NOMO-1 treated with dmso at 0.1 percent for 144 hours (cell line): ENCODE data around the gene SMIM14.
"Not testable (repeated sequence)": the region's sequence is repeated elsewhere in the genome, so short reads cannot be mapped to it uniquely, and the experiment has no call there.

ENCODE experiments used
- DNase-seq: peaks from one replicate; lab custom pipeline; 2025; ENCODE audit not compliant: unreplicated experiment; lab: John Stamatoyannopoulos, UW

SMIM14 gene

DNA sequence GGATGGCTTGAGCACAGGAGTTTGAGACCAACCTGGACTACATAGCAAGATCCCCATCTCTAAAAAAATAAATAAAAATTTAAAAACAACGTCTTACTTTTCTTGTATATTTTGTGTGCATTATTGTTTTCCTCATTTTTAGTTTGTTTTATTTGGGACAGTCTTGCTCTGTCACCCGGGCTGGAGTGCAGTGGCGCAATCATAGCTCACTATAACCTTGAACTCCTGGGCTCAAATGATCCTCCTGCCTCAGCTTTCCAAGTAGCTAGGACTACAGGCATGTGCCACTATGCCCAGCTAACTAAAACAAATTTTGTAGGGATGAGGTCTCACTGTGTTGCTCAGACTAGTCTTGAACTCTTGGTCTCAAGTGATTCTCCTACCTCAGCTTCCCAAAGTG lies 9.5 kb upstream of the SMIM14 start:
- no peak for DNase-seq

DNA sequence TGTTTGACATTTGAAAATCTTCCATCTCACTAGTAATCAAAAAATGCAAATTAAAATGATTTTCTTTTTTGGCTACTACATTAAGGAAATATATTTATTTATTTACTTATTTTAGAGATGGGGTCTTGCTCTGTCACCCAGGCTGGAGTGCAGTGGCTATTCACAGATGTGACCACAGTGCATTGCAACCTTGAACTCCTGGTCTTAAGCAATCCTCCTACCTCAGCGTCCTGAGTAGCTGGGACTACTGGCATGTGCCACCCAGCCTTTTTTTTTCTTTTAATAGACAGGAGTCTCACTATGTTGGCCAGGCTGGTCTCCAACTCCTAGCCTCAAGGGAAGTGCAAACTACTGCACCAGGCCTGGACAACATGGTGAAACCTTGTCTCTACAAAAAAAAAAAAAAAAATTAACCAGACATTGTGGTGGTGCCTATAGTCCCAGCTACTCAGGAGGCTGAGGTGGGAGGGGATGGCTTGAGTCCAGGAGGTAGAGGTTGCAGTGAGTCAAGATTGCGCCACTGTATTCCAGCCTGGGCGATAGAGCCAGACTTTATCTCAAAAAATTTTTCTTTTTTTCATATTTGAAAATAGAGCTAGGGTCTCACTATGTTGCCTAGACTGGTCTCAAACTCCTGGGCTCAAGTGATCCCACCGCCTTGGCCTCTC lies 4.4 kb upstream of the SMIM14 start:
- DNase-seq, result no peak

DNA sequence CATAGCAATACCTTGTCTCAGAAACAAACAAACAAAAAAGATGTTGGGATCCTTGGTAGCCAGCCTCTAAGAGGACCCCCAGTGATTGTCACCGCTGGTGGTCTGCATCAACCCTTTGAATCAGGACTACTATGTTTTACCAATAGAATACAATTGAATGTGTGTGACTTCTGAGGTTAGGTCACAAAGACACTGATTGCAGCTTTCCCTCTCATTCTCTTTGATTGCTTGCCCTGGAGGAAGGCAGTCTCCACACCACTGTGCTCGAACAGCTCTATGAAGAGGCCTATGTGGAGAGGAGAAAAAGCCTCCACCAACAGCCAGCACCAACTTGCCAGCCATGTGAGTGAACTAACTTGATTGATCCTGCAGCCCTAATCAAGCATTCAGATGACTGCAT lies 2.8 kb upstream of the SMIM14 start:
- no peak for DNase-seq

DNA sequence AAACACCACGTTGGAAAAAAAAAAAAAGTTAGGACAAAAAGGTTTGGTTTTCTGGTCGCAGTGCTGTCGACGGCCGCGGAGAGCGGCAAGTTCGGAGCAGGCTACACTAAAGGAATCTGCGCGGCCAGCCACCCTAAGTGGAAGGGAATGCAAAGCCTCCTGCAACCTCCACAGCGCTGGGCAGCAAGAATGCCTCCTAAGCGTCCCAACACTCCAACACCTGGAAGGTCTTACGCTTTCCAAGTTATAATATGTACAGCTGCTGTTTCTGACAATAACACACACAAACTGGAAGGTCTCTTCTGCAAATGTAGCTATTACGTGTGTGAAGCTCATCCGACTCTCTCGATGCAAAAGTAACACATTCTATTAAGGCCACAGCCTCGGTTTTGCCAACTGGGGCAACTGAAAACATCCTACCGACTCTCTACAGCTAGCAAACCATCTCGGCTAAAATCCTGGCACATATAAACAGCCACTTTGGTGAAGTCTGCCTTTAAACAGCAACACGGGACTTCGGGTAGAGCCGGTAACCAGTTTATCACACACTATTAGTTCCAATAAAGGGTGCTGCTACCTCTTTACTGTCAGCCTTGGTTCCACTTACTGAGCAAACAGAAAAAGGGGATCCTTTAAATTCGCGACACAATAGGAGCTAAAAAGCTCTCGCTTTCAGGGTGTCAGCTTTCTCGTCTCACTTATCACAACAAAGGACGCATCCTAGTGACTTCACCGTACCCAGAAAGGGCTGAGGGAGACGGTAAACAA lies 895 bp downstream of the SMIM14 start:
- peak; percentile 21 for DNase-seq

DNA sequence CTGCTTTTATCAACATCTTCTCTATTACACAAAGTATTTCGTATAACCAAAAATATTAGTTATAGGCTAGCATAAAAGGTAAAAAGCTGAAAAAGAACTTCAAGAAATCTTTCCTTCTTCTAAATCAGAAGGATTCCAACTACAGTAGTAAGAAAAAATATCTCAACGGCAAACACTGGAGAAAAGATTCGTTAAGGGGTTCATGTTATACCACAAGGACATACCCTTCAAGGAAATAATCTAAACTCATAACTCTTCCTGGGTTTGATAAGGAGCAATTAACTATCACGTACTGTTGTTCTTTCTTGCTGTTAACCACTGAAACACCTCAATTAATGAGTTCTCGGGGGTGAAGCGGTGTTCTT lies 1.5 kb downstream of the SMIM14 start:
- no peak for DNase-seq

DNA sequence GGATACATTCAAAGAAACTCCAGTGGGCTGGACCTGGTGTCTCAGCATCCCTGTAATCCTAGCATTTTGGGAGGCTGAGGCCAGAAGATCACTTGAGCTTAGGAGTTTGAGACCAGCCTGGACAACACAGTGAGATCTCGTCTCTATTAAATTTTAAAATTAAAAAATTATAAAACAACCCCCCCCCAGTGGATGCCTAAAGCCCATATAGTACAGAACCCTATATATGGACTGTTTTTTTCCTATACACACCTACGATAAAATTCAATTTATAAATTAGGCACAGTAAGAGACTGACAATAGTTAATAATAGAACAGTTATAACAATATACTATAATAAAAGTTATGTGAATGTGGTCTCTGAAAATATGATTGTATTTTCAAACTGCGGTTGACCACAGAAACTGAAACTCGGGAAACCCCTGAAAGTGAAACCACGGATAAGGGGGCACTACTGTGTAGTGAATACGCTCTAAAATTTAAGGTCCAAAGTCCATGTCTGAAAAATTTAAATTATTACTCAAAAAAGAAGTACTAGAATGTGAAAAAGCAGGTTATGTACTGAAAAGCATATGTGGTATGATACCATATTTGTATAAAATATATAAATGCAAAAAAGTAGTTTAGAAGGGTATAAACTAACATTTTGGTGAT lies 2.0 kb downstream of the SMIM14 start:
- no peak for DNase-seq

DNA sequence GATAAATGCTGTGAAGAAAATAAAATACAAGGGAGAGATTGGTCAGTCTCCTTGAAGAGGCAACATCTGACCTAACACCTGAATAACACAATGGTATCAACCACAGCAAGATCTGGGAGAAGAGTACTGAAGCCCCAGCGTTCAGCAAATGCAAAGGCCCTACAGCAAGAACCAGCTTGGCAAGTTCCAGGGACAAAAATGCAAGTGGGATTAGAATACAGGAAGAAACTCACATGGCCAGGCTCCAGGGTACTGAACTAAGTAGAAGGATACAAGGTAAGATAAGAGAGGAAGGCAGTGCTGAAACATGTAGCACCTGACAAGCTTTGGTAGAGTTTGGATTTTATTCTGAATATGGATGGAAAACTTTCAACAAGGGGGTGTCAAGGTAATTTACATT lies 3.6 kb downstream of the SMIM14 start:
- DNase-seq, result no peak

DNA sequence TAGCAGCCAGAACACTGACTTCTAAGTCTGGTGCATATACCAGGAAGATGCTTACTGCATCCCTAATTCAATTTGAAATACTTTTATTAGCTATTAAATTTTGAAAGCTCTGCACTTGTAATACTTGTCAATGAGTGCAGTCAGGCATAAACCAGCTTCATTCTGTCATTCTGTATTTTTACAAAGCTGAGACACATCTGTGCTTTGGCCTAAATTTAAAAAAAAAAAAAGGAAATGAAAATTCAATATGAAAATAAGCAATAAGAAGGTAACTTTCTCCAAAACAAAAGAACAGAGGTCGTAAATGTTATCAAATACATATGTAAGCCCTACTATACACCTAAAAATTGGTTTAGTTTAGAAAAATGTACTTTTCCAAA lies 7.0 kb downstream of the SMIM14 start:
- DNase-seq, result no peak

DNA sequence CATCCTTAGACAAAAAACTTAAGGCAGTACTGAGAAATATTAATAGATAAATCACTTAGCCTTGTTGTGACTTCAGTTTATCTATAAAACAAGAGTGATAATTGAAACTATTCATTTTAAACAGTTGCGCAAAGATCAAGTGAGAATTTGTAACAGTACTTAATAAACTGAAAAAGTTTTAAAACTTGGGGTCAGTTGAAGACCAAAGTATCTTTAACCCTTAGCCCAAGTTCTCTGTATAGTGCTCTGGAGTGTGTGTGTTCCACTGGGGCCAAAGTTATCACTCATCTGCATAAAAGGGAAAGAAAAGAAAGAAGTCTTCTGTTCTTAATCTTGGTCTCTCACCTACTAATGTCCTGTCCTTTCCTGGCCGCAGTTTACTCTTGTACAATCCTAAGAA lies 11.3 kb downstream of the SMIM14 start:
- no peak for DNase-seq

DNA sequence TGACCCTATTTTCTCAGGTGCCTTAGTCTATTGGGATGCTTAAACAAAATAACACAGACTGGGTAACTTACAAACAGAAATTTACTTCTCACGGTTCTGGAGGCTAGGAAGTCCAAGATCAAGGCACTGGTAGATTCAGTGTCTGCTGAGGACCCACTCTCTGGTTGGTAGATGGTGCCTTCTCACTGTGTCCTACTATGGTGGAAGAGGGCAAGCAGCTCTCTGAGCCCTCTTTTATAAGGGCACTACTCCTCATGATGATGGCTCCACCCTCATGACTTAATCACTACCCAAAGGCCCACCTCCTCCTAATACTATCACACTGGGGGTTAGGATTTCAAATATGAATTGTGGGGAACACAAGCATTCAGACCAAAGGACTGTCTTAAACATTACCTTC lies 11.8 kb downstream of the SMIM14 start:
- DNase-seq, result no peak

DNA sequence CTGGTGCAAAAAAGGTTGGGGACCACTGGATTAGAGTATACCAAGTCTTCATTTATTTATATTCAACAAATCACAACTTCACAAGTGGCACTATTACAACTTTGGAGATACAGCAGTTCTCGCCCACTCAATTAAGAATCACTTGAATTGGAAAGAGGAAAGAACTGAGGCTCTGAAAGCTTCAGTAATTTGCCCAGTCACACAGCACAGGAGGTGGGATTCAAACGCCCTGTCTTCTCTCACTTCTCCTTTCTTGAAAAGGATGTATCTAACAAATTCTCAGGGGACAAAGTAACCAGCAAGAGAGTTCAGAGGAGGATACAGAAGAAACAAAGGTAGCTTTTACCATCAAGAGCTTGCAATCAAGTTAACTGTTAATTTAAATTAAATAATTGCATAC lies 12.4 kb downstream of the SMIM14 start:
- peak; percentile 74 for DNase-seq

DNA sequence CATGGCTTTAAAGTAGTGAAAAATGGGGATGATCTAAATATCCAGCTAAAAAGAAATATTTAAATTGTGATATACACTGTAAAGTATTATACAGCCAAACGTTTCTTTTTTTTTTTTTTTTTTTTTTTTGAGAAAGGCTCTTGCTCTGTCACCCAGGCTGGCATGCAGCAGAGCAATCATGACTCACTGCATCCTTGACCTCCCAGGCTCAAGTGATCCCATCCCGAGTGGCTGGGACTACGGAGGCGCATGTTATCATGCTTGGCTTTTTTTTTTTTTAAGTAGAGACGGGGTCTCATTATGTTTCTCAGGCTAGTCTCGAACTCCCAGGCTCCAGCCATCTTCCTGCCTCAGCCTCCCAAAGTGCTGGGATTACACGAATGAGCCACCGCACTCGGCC lies 17.1 kb downstream of the SMIM14 start:
- no peak for DNase-seq

DNA sequence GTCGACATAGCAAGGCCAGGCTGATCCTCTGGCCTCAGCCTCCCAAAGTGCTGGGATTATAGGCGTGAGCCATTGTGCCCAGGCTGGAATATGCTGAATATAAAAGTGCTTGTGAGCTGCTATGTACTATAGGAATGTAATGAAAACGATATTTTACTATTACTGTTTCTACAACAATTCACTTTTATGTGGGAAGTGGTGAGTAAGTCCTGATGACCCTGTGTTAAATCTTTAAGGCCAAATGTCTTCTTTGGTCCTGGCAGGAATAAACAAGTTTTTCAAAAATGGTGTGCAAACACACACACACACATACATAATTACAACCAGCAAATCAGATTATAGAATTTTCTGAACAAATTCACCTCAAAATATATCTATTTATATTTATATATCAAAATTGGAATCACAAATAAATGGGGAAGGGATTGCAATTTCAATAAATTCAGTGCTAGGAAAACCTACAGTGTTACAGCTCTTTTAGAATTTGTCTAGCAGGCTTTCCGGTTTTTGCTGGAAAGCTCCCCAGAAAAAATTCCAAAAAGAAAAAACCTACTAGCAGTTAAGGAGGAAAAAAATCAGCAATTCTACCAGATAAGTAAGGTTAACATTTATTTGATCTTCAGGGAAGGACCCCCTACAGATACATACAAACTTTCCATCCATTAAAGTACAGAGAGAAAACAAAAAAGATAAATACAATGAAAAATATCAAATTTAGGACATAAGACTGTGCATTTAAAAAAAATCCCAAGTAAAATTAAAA lies 17.9 kb downstream of the SMIM14 start:
- no peak for DNase-seq

DNA sequence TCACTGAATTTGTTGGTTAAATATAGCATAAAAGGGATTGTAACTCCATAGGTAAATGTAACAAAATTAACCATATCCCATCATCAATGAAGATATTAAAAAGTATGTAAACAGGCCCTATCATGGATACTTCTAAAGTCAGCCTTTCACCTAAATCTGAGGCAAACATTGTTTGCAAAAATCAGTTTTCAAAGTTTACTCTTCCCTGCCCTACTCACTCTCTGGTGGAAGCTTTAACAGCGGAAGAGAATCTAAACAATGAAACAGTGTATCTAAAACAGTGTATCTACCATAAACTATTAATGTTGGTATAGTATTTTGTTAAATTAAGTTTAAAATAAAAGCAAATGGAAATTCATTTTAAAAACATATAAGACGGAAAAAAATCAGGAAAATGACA lies 21.1 kb downstream of the SMIM14 start:
- no peak for DNase-seq

DNA sequence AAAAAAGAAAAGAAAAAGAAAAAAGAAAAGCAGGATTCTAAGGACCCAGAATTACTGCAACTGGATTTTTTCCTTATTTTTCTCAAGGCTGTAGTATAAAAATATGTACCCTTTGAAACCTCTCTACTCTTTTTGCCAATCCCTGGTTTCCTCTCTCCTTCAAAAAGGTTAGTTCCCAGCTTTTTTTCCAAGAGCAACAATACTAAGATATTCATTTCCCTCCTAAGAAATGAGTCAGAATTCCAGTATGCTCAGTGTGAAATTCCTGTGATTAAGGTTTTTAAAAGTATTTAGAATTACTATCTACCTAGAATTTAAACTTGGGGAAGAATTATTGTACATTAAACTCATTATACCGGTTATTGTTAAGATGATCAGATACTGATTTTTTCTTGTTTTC lies 22.0 kb downstream of the SMIM14 start:
- no peak for DNase-seq

DNA sequence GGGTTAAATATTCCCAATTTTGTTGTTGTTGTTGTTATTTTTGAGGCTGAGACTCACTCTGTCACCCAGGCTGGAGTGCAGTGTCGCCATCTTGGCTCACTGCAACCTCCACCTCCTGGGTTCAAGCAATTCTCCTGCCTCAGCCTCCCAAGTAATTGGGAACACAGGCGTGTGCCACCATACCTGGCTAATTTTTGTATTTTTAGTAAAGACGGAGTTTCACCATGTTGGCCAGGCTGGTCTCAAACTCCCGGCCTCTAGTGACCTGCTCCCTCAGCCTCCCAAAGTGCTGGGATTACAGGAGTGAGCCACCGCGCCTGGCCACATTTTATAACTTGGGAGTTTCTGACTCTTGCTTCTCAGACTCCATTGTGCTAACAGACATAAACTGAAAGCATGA lies 22.6 kb downstream of the SMIM14 start:
- DNase-seq, result not testable (repeated sequence)

DNA sequence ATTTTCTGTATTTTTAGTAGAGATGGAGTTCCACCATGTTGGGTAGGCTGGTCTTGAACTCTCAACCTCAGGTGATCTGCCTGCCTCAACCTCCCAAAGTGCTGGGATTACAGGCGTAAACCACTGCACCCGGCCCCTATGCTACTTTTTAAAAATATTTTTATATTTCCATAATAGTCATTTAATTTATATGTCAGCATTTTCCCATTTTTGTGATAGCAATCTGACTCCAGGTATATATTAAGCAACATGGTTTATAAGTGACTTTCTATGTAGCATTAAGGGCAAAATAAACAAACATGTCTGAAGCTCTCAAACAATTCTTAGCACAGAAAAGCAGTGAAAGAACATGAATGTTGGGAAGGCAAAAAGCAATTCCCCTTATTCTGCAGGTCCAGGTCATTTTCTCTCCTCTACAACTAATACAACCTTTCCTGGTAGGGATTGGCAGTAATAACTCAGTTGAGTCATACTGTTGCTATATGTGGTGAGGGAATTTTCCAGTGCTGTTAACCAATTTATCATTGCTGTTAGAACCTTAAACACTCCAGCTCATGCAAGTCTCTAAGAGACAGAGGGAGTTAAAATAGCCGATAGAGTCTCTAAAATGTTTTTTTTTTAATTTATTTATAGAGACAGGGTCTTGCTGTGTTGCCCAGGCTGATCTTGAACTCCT lies 24.0 kb downstream of the SMIM14 start:
- no peak for DNase-seq

DNA sequence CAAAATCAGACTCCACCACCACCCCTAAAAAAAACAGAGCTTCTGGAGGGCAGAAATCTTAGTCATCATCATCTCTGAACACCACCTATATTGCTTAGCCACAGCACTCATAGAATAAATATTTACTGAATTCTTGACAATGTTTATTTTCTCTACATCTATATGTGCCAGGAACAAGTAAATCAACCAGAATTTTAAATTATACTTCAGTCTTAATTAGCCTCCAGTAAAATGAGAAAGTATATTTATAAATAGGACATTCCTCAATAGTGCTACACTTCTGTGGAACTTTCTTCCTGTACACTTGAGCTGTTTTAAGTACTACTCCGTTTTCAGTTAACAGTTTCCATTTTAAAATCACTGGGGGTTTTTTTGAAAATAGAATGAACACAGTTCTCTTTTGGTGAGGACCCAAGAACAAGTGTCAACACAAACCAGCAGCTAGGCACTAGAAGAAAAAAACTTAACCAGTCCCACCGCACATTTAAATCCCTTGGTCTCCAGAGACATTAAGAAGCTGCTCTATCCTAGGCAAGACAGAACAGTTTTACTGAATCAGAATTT lies 25.5 kb downstream of the SMIM14 start:
- no peak for DNase-seq

DNA sequence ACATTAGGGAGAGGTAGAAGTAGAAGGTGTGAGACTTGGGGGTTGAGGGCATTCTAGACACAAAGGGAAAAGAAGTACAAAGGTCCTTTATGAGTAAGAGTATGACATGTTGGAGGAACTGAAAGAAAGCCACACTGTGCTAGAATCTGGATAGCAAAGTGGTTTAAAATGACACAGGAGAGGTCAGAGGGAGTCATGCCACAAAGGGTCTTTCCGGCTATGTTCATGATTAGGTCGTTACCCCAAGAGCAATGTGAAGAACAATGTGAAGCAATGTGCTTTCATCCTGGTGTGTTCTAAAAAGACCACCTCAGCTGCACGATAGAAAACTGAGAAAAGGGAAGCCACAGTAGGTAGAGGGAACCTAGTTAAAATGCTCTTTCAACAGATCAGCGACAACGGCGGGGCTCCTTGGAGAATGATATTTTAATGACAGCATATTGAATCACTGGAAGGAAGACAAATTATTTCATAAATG lies 29.2 kb downstream of the SMIM14 start:
- DNase-seq, result peak; percentile 80

DNA sequence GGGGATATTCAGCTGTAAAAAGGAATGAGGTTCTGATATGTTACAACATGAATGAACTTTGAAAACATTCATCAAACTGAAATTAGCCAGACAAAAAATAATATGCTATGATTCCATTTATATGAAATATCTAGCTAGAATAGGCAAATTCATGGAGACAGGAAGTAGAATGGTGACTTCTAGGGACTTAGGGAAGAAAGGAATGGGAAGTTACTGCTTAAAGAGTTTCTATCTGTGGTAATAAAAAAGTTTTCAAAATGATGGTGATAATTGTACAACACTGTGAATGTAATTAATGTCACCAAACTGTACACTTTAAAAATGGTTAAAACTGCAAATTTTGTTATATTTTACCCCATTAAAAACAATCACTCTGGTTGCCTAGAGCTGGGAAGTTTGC lies 30.2 kb downstream of the SMIM14 start:
- no peak for DNase-seq

DNA sequence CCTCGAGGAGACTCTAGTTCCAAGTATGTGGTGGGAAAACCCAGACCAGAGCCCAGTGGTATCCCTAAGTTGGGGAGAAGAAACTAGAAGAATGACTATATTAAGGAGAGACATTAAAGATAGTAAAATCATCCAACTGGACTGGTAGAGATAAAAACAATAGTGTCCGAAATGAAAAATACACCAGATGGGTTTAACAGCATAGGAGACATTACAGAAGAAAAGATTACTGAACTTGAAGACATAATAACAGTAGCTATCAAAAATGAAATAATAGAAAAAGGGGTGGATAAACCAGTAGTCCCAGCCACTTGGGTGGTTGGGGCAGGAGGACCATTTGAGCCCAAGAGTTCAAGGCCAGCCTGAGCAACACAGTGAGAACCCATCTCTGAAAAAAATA lies 31.9 kb downstream of the SMIM14 start:
- DNase-seq, result no peak
